H9 (cell line): ENCODE data around the gene MTG1. TPM values are rescaled to one million over a fixed set of nuclear protein-coding genes. Genes with fewer than 3 reads are reported as not detected.

ENCODE experiments used
- DNase-seq: peaks from one replicate; pipeline ENCODE4 v3.0.0-alpha.2; 2017
- H2AFZ ChIP-seq: one replicate; pipeline ENCODE4 v1.6.1; 2013; ENCODE audit warnings: mild to moderate bottlenecking, low read length, control low read depth, moderate library complexity
- H2AK5ac ChIP-seq: 2 replicates; pipeline ENCODE4 v1.6.1; 2013; ENCODE audit warnings: low read length, control low read depth, mixed read lengths; ENCODE audit not compliant: insufficient read length
- H2BK120ac ChIP-seq: one replicate; pipeline ENCODE4 v1.6.1; 2013; ENCODE audit warnings: low read depth, mild to moderate bottlenecking, low read length, control low read depth, inconsistent platforms; ENCODE audit not compliant: poor library complexity, severe bottlenecking
- H2BK12ac ChIP-seq: 2 replicates; pipeline ENCODE4 v1.6.1; 2013; ENCODE audit warnings: low read length, control low read depth, mixed read lengths, low read depth; ENCODE audit not compliant: insufficient read length
- H2BK15ac ChIP-seq: 2 replicates; pipeline ENCODE4 v1.6.1; 2013; ENCODE audit warnings: low read depth, low read length, control low read depth
- H2BK20ac ChIP-seq: one replicate; pipeline ENCODE4 v1.6.1; 2013; ENCODE audit warnings: low read depth, mild to moderate bottlenecking, low read length, control low read depth, inconsistent platforms; ENCODE audit not compliant: poor library complexity, severe bottlenecking
- H2BK5ac ChIP-seq: 2 replicates; pipeline ENCODE4 v1.6.1; 2013; ENCODE audit warnings: low read length, control low read depth, mixed read lengths; ENCODE audit not compliant: insufficient read length
- H3K14ac ChIP-seq: 2 replicates; pipeline ENCODE4 v1.6.1; 2013; ENCODE audit warnings: low read length, control low read depth; ENCODE audit not compliant: insufficient read depth
- H3K18ac ChIP-seq: 2 replicates; pipeline ENCODE4 v1.6.1; 2013; ENCODE audit warnings: low read depth, mild to moderate bottlenecking, mixed read lengths, low read length, control low read depth; ENCODE audit not compliant: insufficient read length
- H3K23ac ChIP-seq: 2 replicates; pipeline ENCODE4 v1.6.1; 2013; ENCODE audit warnings: low read length, control low read depth, mixed read lengths, low read depth; ENCODE audit not compliant: insufficient read length
- H3K23me2 ChIP-seq: 2 replicates; pipeline ENCODE4 v1.6.1; 2013; ENCODE audit warnings: low read depth, mild to moderate bottlenecking, mixed read lengths, low read length, control low read depth; ENCODE audit not compliant: insufficient read length, poor library complexity, severe bottlenecking
- H3K27ac ChIP-seq: 2 replicates; pipeline ENCODE4 v1.5.1; 2013; ENCODE audit warnings: low read length, control low read depth, mixed read lengths, low read depth; ENCODE audit not compliant: insufficient read length
- H3K27me3 ChIP-seq: 2 replicates; pipeline ENCODE4 v1.6.1; 2013; ENCODE audit warnings: low read length, control low read depth, inconsistent platforms; ENCODE audit not compliant: insufficient read depth
- H3K4ac ChIP-seq: 2 replicates; pipeline ENCODE4 v1.6.1; 2013; ENCODE audit warnings: low read depth, mild to moderate bottlenecking, control low read depth, inconsistent platforms, low read length, moderate library complexity
- H3K4me1 ChIP-seq: 2 replicates; pipeline ENCODE4 v1.6.1; 2013; ENCODE audit warnings: low read length, control low read depth, inconsistent platforms; ENCODE audit not compliant: insufficient read depth
- H3K4me2 ChIP-seq: 2 replicates; pipeline ENCODE4 v1.6.1; 2013; ENCODE audit warnings: low read length, control low read depth, mixed read lengths; ENCODE audit not compliant: insufficient read length, insufficient read depth
- H3K56ac ChIP-seq: 2 replicates; pipeline ENCODE4 v1.6.1; 2013; ENCODE audit warnings: low read depth, mild to moderate bottlenecking, mixed read lengths, low read length, control low read depth; ENCODE audit not compliant: insufficient read length
- H3K79me1 ChIP-seq: 2 replicates; pipeline ENCODE4 v1.6.1; 2013; ENCODE audit warnings: low read depth, mild to moderate bottlenecking, moderate library complexity, low read length, control low read depth, inconsistent platforms; ENCODE audit not compliant: insufficient read depth, poor library complexity, severe bottlenecking
- H3K79me2 ChIP-seq: 2 replicates; pipeline ENCODE4 v1.6.1; 2013; ENCODE audit warnings: low read length, control low read depth, inconsistent platforms; ENCODE audit not compliant: insufficient read depth
- H3K9ac ChIP-seq: 2 replicates; pipeline ENCODE4 v1.6.1; 2013; ENCODE audit warnings: low read length, control low read depth, mixed read lengths; ENCODE audit not compliant: insufficient read length; ENCODE audit errors: extremely low read depth
- H3K9me3 ChIP-seq: one replicate; pipeline ENCODE4 v1.6.1; 2013; ENCODE audit warnings: low read depth, low read length, inconsistent platforms; ENCODE audit not compliant: control insufficient read depth
- H3T11ph ChIP-seq: one replicate; pipeline ENCODE4 v1.6.1; 2013; ENCODE audit warnings: mild to moderate bottlenecking, low read length, control low read depth, inconsistent platforms
- H4K20me1 ChIP-seq: one replicate; pipeline ENCODE4 v1.6.1; 2013; ENCODE audit not compliant: control insufficient read depth, insufficient read length, insufficient read depth
- H4K5ac ChIP-seq: 2 replicates; pipeline ENCODE4 v1.6.1; 2013; ENCODE audit warnings: low read depth, mild to moderate bottlenecking, mixed read lengths, low read length, control low read depth; ENCODE audit not compliant: insufficient read length
- H4K8ac ChIP-seq: replicated peaks from 2 replicates; pipeline ENCODE4 v1.6.1; 2013; ENCODE audit warnings: low read length, control low read depth, mixed read lengths, low read depth; ENCODE audit not compliant: insufficient read length
- H4K91ac ChIP-seq: 2 replicates; pipeline ENCODE4 v1.6.1; 2013; ENCODE audit warnings: low read depth, mild to moderate bottlenecking, moderate library complexity, mixed read lengths, low read length, control low read depth; ENCODE audit not compliant: insufficient read length
- H3K27ac Mint-ChIP-seq, 3 experiments: 2 replicates in 2 of 3; 3 replicates in 1 of 3; pipeline ENCODE4 v1.8.0; 2020 to 2021; ENCODE audit warnings: mixed read lengths in 3 of 3, mild to moderate bottlenecking in 1 of 3, moderate library complexity in 1 of 3
- H3K27me3 Mint-ChIP-seq: 2 replicates; pipeline ENCODE4 v1.8.0; 2021; ENCODE audit warnings: low read depth, mild to moderate bottlenecking, moderate library complexity, mixed read lengths
- H3K36me3 Mint-ChIP-seq, 3 experiments: 2 replicates in 2 of 3; 3 replicates in 1 of 3; pipeline ENCODE4 v1.8.0; 2020 to 2021; ENCODE audit warnings: low read depth in 3 of 3, mixed read lengths in 3 of 3; ENCODE audit not compliant: insufficient read depth in 1 of 3
- H3K4me1 Mint-ChIP-seq, 2 experiments: 2 replicates each; pipeline ENCODE4 v1.8.0; 2020; ENCODE audit warnings: mixed read lengths in 2 of 2
- H3K4me3 Mint-ChIP-seq, 2 experiments: 2 replicates in 1 of 2; 3 replicates in 1 of 2; pipeline ENCODE4 v1.8.0; 2020 to 2021; ENCODE audit warnings: mild to moderate bottlenecking in 2 of 2, mixed read lengths in 2 of 2, moderate library complexity in 1 of 2
- H3K9me3 Mint-ChIP-seq, 2 experiments: 2 replicates in 1 of 2; 3 replicates in 1 of 2; pipeline ENCODE4 v1.8.0; 2020; ENCODE audit warnings: mild to moderate bottlenecking in 2 of 2, mixed read lengths in 2 of 2, moderate library complexity in 1 of 2
- CTCF ChIP-seq: fragments of 200-600 bp; sonication (generic); conservative IDR thresholded peaks from 3 replicates; pipeline ENCODE4 v1.8.0; 2021; ENCODE audit warnings: antibody characterized with exemption, mild to moderate bottlenecking
- WGBS: extraction: QIAGEN DNeasy Blood & Tissue Kit; methylation state at CpG from one replicate; pipeline ENCODE4 v1.1.7; 2013; ENCODE audit warnings: missing lambda C conversion rate, low lambda C conversion rate, mixed read lengths; ENCODE audit not compliant: insufficient read length; ENCODE audit errors: extremely low coverage; 5-methylcytosine and 5-hydroxymethylcytosine counted together
- total RNA-seq: library from RNA; stranded (reverse); gene quantifications from 2 replicates; pipeline ENCODE4 v1.2.1, GENCODE V29; 2021

MTG1 gene
- total RNA-seq, 1 experiment from 2014 or later, result 65.3 TPM

- H3K4me1 ChIP-seq, result peaks cover 2% of the 10 kb centered on the region; the same call in 1 of the 2 replicates
- H2BK5ac ChIP-seq, result no peak overlapping the region
- no peak overlapping the region for H2AK5ac ChIP-seq
- H3K9ac ChIP-seq, result no peak overlapping the region
- no peak overlapping the region for H3K23ac ChIP-seq
- H4K8ac ChIP-seq, result no peak overlapping the region
- no peak overlapping the region for H3K4me2 ChIP-seq
- H3K9me3 ChIP-seq, result no peaks in the 10 kb centered on the region
- peaks cover 10 to 27% of the 10 kb centered on the region in 2 experiments for H3K4me1 Mint-ChIP-seq
- DNase-seq, result no peak
- no peak overlapping the region for H2BK12ac ChIP-seq
- no peak overlapping the region for H2BK120ac ChIP-seq
- H3K23me2 ChIP-seq, result no peaks in the 10 kb centered on the region
- no peak overlapping the region for H3K56ac ChIP-seq
- no peak overlapping the region for H3T11ph ChIP-seq
- H3K18ac ChIP-seq, result no peak overlapping the region
- no peak overlapping the region for H2BK15ac ChIP-seq
- no peak overlapping the region for H3K14ac ChIP-seq
- H3K4ac ChIP-seq, result no peak overlapping the region
- no peaks in the 10 kb centered on the region; a peak in 1 of 5 replicates for H3K9me3 Mint-ChIP-seq
- H4K20me1 ChIP-seq, result no peaks in the 10 kb centered on the region
- H3K27ac Mint-ChIP-seq, result peak overlapping the region in 1 of 3 experiments; percentile 66; a peak in 1 of 7 replicates
- H2AFZ ChIP-seq, result no peak overlapping the region
- H3K27ac ChIP-seq, result no peak overlapping the region
- no peak for TF ChIP-seq CTCF
- H2BK20ac ChIP-seq, result no peak overlapping the region
- H4K5ac ChIP-seq, result no peak overlapping the region
- H4K91ac ChIP-seq, result no peak overlapping the region
- H3K36me3 Mint-ChIP-seq, result no peaks in the 10 kb centered on the region; a peak in 1 of 7 replicates
- no CpG with 5 or more reads among the region's 5 CpGs for WGBS
- H3K4me3 Mint-ChIP-seq, result no peak overlapping the region
- no peaks in the 10 kb centered on the region; the same call in 1 of the 2 replicates for H3K27me3 ChIP-seq
- no peaks in the 10 kb centered on the region for H3K79me2 ChIP-seq
- peaks cover 24% of the 10 kb centered on the region for H3K27me3 Mint-ChIP-seq
- no peaks in the 10 kb centered on the region for H3K79me1 ChIP-seq
These were observed 49.7 kb upstream of the MTG1 start for GRCh38 chr10:133344236-133344635.
